Measurements from ENCODE around the gene NEK6. TPM values are rescaled to one million over a fixed set of nuclear protein-coding genes. Genes with fewer than 3 reads are reported as not detected.

Gene NEK6
- total and polyA plus RNA-seq, 4 donors: 19.0 to 86.2 (median 53.1) TPM

- ATAC-seq (ENCODE audit: insufficient read depth, low FRiP score) (no peak), DNase-seq (no peak)
- TF ChIP-seq, protein P1, sequence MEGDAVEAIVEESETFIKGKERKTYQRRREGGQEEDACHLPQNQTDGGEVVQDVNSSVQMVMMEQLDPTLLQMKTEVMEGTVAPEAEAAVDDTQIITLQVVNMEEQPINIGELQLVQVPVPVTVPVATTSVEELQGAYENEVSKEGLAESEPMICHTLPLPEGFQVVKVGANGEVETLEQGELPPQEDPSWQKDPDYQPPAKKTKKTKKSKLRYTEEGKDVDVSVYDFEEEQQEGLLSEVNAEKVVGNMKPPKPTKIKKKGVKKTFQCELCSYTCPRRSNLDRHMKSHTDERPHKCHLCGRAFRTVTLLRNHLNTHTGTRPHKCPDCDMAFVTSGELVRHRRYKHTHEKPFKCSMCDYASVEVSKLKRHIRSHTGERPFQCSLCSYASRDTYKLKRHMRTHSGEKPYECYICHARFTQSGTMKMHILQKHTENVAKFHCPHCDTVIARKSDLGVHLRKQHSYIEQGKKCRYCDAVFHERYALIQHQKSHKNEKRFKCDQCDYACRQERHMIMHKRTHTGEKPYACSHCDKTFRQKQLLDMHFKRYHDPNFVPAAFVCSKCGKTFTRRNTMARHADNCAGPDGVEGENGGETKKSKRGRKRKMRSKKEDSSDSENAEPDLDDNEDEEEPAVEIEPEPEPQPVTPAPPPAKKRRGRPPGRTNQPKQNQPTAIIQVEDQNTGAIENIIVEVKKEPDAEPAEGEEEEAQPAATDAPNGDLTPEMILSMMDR (IDR thresholded peaks at IDR 0.05; ENCODE audit: control extremely low read depth, extremely low read depth): no peak
- H3K9ac ChIP-seq (ENCODE audit: insufficient read depth in 1 of 2, low read length in 2 of 2): no peak overlapping the region
- WGBS, 2 donors: 88 to 89% methylated on average over 18 of the region's 18 CpGs
- no peak overlapping the region for H3K27ac ChIP-seq (ENCODE audit: low read depth in 1 of 2, low read length in 1 of 2)
- H3K4me3 ChIP-seq: no peak overlapping the region
- H3K4me1 ChIP-seq (ENCODE audit: control insufficient read depth in 5 of 5, insufficient read depth in 5 of 5, low read length in 5 of 5): peaks cover 0 to 18% (median 7%) of the 10 kb centered on the region in 5 donors
- no peaks in the 10 kb centered on the region for H3K27me3 ChIP-seq (ENCODE audit: control insufficient read depth in 3 of 3, insufficient read depth in 3 of 3, low read length in 2 of 3)
- peaks cover 0 to 4% (median 0%) of the 10 kb centered on the region in 4 donors for H3K9me3 ChIP-seq (ENCODE audit: control insufficient read depth in 4 of 4, insufficient read depth in 3 of 4, low read length in 3 of 4)
- H3K36me3 ChIP-seq (ENCODE audit: control insufficient read depth in 4 of 4, insufficient read depth in 4 of 4, low read length in 4 of 4): peaks cover 0 to 58% (median 18%) of the 10 kb centered on the region in 4 donors
These were observed 82.7 kb downstream of the NEK6 start for GRCh38 chr9:124340219-124341069.

GRCh38 chr9:124341455-124342170 lies 83.9 kb downstream of the NEK6 start:
- H3K36me3 ChIP-seq (ENCODE audit: control insufficient read depth in 4 of 4, insufficient read depth in 4 of 4, low read length in 4 of 4): peaks cover 0 to 64% (median 18%) of the 10 kb centered on the region in 4 donors
- peaks cover 0 to 18% (median 7%) of the 10 kb centered on the region in 5 donors for H3K4me1 ChIP-seq (ENCODE audit: control insufficient read depth in 5 of 5, insufficient read depth in 5 of 5, low read length in 5 of 5)
- TF ChIP-seq, protein P1 (IDR thresholded peaks at IDR 0.05; ENCODE audit: control extremely low read depth, extremely low read depth): no peak
- no peak overlapping the region for H3K9ac ChIP-seq (ENCODE audit: insufficient read depth in 1 of 2, low read length in 2 of 2)
- H3K27ac ChIP-seq (ENCODE audit: low read depth in 1 of 2, low read length in 1 of 2): no peak overlapping the region
- no peak for DNase-seq
- H3K27me3 ChIP-seq (ENCODE audit: control insufficient read depth in 3 of 3, insufficient read depth in 3 of 3, low read length in 2 of 3): no peaks in the 10 kb centered on the region
- no peak overlapping the region for H3K4me3 ChIP-seq
- ATAC-seq (ENCODE audit: insufficient read depth, low FRiP score): no peak
- WGBS, 2 donors: 86 to 87% methylated on average over 21 of the region's 21 CpGs
- H3K9me3 ChIP-seq (ENCODE audit: control insufficient read depth in 4 of 4, insufficient read depth in 3 of 4, low read length in 3 of 4): peaks cover 0 to 4% (median under 1%) of the 10 kb centered on the region in 4 donors

- H3K4me1 ChIP-seq (ENCODE audit: control insufficient read depth in 5 of 5, insufficient read depth in 5 of 5, low read length in 5 of 5): peaks cover 0 to 18% (median 7%) of the 10 kb centered on the region in 5 donors
- TF ChIP-seq, protein P1 (IDR thresholded peaks at IDR 0.05; ENCODE audit: control extremely low read depth, extremely low read depth): no peak
- peak overlapping the region in 1 of 2 donors; percentile 23 for H3K27ac ChIP-seq (ENCODE audit: low read depth in 1 of 2, low read length in 1 of 2)
- WGBS, 2 donors: 61 to 79% methylated on average over 11 of the region's 11 CpGs
- no peak overlapping the region for H3K4me3 ChIP-seq
- H3K36me3 ChIP-seq (ENCODE audit: control insufficient read depth in 4 of 4, insufficient read depth in 4 of 4, low read length in 4 of 4): peaks cover 0 to 69% (median 15%) of the 10 kb centered on the region in 4 donors
- ATAC-seq (ENCODE audit: insufficient read depth, low FRiP score) (peak; percentile 20), DNase-seq (no peak)
- H3K9ac ChIP-seq (ENCODE audit: insufficient read depth in 1 of 2, low read length in 2 of 2): no peak overlapping the region
- H3K27me3 ChIP-seq (ENCODE audit: control insufficient read depth in 3 of 3, insufficient read depth in 3 of 3, low read length in 2 of 3): no peaks in the 10 kb centered on the region
- H3K9me3 ChIP-seq (ENCODE audit: control insufficient read depth in 4 of 4, insufficient read depth in 3 of 4, low read length in 3 of 4): peaks cover 0 to 3% (median under 1%) of the 10 kb centered on the region in 4 donors
These were observed 84.6 kb downstream of the NEK6 start for GRCh38 chr9:124342402-124342775.
